Peyer's patch (tissue), 4 donors: ENCODE measurements around the gene ERVH48-1.

ENCODE experiments used
- POLR2A ChIP-seq, 2 donors: fragments of 450-650 bp; IDR thresholded peaks; one replicate each; pipeline ENCODE4 v1.5.1; 2017; ENCODE audit warnings: antibody characterized with exemption in 2 of 2, mild to moderate bottlenecking in 2 of 2, moderate library complexity in 2 of 2
- TF ChIP-seq, protein P1 (sequence below), 6 experiments: fragments of 450-650 bp in 4 of 6; fragments of 200-600 bp in 2 of 6; sonication (generic) in 1 of 6; IDR thresholded peaks; one replicate each; pipeline ENCODE4 v1.5.1; 2017 to 2019; ENCODE audit warnings: antibody characterized with exemption in 6 of 6, mild to moderate bottlenecking in 3 of 6, moderate library complexity in 1 of 6

DNA sequence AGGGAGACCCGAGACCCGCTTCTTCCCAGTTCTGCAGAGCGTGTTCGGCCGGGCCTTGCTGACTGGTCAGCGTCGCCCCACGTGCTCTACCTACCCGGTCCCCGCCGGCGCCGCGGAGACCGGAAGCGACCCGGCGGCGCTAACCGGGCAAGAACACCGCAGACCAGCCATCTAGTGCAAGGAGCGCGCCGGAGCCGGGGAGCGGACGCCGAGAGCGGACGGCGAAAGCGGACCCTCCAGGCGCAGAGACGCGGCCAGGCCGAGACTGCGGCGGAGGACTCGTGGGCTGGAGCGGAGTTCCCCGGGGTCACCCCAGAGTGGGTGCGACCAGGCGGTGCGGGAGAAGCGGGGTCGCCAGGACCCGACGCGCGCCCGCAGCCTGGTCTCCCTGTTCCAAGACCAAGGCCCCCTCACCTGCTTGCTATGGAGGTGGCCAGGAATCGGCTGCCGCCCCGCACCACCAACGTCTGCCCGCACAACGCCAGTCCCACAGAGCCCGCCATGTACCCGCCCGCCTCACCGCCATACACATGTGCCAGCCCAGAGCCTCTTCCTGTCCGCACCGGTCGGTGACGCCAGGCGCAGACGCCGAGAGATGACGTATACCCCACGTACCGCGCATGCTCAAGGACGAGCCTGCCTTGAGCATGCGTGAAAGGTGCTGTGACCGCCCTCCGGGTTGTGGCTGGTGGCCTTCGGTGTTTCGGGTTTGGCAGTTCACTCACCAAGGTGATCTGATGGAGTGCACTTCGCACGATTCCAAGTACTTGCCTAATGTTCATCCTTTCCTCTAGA is 46.2 kb downstream of the ERVH48-1 start, which contains the start of gene WDR4:
- TF ChIP-seq POLR2A (IDR thresholded peaks at IDR 0.05), result peak; percentile 71 to 94
- TF ChIP-seq, protein P1, sequence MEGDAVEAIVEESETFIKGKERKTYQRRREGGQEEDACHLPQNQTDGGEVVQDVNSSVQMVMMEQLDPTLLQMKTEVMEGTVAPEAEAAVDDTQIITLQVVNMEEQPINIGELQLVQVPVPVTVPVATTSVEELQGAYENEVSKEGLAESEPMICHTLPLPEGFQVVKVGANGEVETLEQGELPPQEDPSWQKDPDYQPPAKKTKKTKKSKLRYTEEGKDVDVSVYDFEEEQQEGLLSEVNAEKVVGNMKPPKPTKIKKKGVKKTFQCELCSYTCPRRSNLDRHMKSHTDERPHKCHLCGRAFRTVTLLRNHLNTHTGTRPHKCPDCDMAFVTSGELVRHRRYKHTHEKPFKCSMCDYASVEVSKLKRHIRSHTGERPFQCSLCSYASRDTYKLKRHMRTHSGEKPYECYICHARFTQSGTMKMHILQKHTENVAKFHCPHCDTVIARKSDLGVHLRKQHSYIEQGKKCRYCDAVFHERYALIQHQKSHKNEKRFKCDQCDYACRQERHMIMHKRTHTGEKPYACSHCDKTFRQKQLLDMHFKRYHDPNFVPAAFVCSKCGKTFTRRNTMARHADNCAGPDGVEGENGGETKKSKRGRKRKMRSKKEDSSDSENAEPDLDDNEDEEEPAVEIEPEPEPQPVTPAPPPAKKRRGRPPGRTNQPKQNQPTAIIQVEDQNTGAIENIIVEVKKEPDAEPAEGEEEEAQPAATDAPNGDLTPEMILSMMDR (IDR thresholded peaks at IDR 0.05), result no peak
